Stimulated activated CD8-positive, alpha-beta memory T cell treated with anti-CD3 and anti-CD28 coated beads, Interleukin-15, amount 100 ng/mL, for 24 hours (primary cell): ENCODE results near the gene MADCAM1.
A peak's percentile ranks its signal among the peaks of the same experiment; 100 is the strongest.

Experiments
- DNase-seq: peaks from one replicate; pipeline ENCODE4 v3.0.0-alpha.2; 2020; ENCODE audit warnings: low read depth

The MADCAM1 gene

DNA sequence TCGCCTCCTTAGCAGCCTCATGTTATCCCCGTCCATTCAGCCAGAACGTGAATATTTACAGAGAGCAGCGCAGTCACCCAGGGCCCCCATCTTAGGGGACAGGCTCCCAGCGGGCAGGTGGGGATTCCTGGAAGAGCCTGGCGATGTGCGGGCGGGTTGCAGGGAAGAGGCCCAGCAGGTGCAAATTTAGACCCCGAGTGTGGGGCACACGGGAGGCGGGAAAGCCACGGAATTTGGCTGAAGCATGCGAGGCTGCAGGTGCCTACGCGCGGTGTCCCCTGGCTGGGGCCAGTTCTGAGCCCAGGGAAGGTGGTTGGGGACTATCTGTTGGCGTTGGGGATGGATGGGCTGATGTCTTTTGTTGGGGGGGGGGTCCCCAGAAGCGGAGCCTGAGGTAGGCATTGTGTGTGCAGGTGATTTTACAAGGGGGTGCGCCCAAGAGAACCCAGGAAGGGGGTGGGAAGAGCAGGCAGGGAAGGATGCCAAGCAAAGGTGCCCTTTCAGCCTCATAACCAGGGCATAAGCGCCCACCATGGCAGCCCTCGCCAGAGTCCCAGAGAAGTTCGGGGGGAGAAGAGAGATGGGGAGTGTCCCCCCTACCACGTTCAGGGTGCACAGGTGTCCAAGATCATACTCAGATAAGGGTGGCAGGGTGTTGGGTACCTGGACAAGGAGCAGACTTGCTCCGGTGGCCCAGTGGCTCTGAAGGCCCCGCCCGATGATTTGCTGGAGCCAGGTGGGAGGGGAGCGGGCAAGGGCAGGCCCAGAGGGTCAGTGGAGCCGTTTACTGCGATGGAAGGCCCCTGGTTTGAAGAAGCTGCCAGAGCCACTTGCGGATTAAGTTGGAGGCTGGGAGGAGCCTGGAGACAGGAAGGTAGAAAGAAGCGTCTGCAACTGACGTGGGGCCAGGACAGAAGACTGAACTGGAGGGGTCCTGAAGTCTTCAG is 12.2 kb downstream of the MADCAM1 start:
- no peak for DNase-seq

GRCh38 chr19:510606-511100 is 14.4 kb downstream of the MADCAM1 start:
- peak; percentile 73 for DNase-seq

DNA sequence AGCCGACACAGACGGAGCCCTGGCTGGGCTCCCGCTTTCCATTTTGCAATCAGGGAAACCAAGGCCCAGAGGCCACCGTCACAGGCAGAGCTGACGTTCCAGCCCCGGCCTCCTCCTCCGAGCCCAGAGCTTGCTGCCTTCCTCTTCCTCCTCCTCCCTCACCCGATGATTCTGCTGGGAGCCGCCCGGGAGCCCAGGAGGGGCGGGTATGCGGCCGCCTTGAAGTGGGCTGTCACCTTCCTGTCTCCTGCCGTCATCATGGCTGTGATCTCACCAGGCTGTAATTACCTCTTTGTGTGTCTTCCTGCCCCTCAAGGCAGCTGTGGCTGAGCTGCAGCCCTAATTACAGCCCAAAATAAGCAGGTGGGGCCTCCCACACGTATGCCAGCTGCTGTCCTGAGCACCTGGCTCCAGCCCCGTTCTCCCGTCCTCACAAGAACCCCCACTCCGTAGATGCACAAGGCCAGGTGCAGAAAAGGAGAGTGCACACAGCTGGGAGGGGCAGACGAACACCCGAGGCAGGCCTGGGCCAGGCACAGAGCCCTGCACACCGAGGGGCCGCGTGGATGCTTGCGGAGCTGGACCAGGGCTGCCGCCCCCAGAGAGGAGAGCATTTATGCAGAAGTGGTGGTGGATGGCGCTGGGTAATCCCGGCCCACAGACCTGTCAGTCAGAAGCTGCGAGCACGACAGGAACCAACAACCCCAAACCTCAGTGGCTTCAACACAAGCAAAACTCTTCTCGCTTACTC is 15.0 kb downstream of the MADCAM1 start:
- peak; percentile 42 for DNase-seq

DNA sequence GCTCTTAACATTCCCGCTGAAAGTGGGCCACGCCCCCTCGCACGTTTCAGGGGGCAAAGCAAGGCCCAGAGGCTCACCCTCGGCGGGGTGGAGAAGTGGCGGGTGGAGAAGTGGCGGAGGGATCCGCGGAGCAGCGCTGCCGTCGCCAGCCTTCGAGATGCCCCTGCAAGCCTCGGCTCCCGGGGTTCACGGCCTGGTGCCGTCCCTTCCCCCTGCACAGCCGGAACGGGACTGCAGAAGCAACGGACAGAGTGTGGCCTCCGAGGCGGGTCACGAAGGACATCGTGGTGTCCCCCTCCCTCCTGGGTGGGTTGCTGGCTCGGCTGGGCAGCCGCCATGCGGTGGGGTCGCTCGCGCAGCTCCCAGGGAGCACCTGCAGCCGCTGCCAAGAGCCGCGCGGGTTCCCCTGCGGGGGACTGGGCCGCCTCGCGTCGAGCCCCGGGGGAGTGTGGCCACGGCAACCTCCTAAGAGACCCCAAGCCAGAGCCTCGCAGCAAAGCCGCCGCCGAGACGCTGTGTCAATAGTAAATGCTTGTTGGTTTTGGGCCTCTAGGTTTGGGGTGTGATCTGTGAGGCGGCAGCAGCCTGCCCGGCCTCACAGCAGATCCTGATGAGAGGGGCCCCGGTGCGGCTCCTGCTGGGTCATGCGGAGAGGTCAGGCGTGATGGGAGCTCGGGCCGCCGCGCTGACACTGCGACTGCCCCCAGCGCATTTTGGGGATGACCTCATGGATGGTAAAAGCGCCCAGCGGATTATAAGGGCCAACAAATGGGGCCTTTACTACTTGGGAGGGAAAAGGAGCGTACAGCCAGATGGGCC is 16.5 kb downstream of the MADCAM1 start:
- no peak for DNase-seq

- no peak for DNase-seq
Observed at GRCh38 chr19:513368-514165, 17.3 kb downstream of the MADCAM1 start.

DNA sequence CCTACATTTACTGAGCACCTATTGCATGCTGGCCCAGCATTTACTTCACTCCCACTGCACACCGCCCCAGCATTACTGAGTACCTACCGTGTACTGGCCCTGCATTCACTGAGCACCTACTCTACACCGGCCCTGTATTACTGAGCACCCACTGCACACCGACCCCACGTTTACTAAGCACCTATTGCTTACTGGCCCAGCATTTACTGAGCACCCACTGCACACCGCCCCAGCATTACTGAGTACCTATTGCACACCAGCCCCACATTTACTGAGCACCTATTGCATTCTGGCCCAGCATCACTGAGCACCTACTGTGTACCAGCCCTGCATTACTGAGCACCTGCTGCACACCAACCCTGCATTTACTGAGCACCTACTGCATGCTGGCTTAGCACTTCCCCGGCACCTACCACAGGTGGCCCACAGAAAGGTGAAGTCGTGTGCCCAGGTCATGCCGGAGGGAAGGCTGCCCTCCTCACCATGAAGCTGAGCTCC is 17.9 kb downstream of the MADCAM1 start:
- DNase-seq = no peak

- DNase-seq = no peak
Observed at GRCh38 chr19:517721-518597, 21.7 kb downstream of the MADCAM1 start.

DNA sequence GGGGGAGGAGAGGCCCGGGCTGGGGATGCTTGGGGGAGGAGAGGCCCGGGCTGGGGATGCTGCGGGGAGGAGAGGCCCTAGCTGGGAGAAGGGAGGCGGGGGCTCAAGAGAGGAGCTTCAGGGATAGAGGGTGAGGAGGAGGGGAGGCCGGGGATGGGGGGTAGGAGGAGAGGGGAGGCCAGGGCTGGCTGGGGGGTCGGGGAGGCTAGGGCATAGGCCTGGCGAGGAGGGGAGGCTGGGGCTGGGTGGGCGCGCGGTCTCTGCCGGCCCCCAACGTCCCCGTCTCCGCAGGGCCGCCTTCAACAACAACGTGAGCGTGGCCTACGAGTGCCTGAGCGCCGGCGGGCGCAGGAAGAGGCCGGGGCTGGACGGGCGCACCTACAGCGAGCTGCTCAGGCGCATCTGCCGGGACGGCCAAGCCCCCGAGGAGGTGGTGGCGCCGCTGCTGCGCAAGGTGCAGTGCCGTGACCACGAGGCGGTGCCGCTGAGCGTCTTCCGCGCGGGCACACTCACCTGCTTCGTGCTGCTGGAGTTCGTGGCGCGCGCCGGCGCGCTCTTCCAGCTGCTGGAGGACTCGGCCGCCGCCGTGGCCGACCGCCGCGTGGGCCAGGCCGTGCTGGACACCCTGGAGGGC is 22.4 kb downstream of the MADCAM1 start:
- no peak for DNase-seq

DNA sequence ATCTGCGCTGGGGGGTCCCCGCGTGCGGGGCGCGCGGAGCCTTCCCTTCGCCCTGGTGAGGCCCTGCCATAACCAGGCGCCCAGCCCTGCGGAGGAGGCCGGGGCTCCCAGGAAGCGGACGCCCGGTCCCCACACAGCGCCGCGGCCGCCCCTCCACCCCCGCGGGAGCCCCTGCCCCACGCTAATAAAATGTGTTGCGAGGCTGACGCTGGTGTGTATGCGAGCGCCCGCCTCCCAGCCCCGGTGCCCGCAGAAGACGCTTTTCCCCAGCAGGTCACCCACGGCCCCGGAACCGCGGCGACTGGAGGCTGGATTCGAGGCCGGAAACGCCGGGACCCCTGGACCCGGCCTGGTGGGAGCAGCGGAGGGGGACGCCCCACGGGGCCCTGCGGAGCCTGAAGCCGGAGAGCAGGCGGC is 23.2 kb downstream of the MADCAM1 start:
- no peak for DNase-seq

GRCh38 chr19:522726-523125 is 26.4 kb downstream of the MADCAM1 start:
- DNase-seq = no peak

DNA sequence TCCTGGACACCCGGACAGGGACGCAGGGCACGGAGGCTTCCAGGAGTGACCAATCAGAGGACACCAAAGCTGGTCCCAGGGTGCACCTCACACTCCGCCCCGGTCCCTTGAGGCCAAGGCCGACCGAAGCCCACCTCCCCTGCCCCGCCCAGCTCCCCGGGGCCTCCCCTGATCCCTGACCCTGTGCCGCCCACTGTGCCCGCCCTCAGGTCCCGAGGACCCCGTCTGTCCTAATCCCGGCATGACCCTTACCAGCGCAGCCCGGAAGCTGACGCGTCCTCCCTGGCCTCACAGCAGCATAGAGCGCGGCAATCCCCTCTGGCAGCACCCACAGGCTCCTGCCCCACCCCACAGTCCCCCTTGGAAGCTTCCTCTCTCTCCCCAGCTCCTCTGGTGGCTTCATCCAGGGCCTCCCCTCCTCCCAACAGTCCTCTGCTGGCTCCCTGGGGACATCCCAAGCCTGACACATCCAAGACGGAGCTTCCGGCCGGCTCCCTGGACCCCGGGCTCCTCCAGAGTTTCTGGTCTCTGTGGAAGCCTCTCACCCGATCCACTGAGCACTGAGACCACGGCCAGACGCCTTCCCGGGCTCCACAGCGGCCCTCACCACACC is 27.9 kb downstream of the MADCAM1 start:
- DNase-seq = no peak

DNA sequence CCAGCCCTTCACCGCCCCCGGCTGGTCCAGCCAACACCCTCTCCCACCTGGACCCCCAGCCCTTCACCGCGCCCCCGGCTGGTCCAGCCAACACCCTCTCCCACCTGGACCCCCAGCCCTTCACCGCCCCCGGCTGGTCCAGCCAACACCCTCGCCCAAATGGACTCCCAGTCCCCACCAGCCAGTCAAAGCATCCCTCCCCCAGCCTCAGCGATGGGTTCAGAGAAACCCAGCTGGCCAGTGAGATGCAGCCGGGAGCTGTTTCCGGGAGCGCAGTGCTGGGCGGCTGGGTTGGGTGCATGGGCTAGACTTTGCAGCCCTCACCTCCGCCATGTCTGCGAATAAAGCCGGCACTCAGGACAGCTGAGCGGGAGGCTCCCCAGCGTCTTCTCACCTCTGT is 28.7 kb downstream of the MADCAM1 start:
- no peak for DNase-seq

DNA sequence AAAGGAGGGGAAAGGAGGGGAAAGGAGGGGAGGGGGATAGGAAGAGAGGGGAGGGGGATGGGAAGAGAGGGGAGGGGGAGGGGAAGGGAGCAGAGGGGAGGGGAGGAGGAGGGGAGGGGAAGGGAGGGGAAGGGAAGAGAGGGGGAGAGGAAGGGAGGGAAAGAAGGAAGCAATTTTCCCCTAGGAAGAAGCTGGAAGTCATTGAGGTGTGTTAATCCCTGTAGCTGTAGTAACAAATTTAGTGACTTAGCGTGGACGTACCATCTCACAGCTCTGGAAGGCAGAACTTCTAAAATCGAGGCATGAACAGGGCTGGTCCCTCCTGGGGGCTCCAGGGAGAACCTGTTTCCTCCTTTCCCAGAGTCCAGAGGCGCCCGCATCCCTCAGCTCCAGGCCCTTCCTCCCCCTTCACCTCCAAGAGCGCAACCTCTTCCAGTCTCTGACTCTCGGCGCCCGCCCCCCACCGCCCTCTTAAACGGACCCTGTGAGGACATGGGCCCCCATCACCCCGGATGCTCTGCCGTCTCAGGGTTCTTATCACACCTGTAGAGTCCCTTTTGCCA is 29.7 kb downstream of the MADCAM1 start:
- DNase-seq = no peak

GRCh38 chr19:530134-531008 is 34.1 kb downstream of the MADCAM1 start:
- DNase-seq = no peak

DNA sequence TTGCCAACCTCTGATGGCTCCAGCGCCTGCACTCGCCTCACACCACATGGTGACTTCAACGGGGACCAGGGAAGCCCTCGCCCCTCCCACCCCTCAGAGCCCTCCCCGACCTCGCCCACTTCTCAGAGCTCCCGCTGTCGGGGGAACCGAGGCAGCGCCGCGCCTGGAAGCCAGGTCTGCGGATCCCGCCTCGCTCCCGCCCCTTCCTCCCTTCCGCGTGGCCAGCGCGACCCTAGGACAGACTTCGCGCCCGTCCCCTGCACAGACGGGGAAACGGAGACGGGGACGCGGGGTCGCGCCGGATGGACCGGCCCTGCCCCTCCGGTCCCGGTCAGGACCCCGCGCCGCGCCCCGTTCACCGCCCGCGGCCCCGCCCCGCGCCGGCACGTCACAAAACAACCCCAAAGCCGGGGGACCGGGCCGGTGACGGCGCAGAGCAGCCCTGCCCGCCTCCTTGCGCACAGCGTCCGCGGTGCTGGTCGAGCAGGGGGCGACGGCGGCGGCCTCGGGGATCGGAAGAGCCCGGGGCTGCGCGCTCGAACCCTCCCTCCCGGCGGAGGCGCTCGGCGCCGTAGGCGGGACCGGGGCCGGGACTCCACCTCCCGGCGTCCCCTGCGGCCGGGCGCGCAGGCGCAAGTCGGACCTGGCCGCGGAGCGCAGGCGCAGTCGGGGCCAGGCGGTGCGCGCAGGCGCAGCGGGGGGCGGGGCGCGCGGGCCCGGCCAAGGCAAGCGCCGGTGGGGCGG is 34.9 kb downstream of the MADCAM1 start:
- peak; percentile 93 for DNase-seq

DNA sequence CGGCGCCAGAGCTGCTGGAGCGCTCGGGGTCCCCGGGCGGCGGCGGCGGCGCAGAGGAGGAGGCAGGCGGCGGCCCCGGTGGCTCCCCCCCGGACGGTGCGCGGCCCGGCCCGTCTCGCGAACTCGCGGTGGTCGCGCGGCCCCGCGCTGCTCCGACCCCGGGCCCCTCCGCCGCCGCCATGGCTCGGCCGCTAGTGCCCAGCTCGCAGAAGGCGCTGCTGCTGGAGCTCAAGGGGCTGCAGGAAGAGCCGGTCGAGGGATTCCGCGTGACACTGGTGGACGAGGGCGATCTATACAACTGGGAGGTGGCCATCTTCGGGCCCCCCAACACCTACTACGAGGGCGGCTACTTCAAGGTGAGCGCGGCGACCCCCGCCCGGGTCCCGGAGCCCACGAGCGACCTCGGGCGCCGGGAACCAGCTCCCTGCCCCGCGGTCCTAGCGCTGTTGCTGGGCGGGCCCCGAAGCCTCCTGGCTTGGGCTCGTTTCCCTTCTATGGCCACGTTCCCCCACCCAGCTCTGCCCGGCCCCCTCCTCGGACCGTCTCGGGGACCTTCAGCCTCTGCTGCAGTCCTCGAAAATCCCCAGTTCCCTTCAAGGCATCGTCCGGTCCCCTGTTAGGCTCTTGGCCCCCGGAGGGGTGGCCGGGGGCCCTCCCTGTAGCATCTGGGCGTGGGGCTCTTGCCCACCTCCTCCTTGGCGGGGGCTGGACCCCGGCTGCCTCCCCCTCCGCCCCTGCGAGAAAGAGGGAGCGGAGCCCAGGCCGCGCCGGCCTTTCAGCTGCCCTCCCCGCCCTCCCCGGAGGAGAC is 35.7 kb downstream of the MADCAM1 start, which contains the start of gene CDC34:
TSS of gene CDC34 (plus strand) at position 8 of the 808 bp plus-strand sequence. CDS start at position 180, 172 bp downstream.
- no peak for DNase-seq
